ENCODE results near the gene ATP10A.

Gene ATP10A

DNA sequence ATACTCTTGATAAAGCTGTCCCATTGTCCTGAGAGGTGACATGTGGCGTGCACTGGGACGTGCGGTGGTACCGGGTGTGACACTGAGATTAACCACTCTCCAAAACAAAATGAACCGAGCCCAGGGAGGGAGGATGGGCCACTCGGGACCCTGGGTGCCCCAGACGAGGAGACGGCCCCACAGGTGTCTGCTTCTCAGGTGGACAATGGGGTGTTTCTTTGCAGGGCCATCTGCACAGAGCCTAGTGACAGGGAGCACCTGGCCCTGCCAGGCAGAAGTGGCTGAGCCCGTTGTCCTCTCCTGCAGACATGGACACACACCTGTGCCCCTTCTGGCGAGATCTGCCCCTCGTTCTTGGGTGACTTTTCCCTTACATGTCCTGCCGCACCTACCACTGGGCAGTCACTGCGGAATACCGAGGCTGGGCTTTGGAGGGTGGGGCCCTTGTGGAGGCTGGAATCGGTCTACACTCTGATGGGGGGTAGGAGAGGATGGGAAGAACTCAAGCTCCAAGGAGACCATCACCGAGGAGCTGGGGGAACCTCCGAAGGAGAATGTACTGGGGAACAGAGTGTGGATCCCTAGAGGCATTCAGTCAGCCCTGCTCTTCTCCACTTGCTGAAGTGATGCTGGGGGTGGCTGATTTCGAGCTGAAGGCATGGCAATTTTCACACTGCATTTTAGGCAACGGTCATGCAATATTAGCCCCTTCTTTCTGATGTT, 153.5 kb downstream of the ATP10A start:
- H3K4me3 ChIP-seq (ENCODE audit: low read length), result no peak overlapping the region
- TF ChIP-seq, protein P1, sequence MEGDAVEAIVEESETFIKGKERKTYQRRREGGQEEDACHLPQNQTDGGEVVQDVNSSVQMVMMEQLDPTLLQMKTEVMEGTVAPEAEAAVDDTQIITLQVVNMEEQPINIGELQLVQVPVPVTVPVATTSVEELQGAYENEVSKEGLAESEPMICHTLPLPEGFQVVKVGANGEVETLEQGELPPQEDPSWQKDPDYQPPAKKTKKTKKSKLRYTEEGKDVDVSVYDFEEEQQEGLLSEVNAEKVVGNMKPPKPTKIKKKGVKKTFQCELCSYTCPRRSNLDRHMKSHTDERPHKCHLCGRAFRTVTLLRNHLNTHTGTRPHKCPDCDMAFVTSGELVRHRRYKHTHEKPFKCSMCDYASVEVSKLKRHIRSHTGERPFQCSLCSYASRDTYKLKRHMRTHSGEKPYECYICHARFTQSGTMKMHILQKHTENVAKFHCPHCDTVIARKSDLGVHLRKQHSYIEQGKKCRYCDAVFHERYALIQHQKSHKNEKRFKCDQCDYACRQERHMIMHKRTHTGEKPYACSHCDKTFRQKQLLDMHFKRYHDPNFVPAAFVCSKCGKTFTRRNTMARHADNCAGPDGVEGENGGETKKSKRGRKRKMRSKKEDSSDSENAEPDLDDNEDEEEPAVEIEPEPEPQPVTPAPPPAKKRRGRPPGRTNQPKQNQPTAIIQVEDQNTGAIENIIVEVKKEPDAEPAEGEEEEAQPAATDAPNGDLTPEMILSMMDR (conservative IDR thresholded peaks at IDR 0.05; ENCODE audit: low read length), result no peak
- DNase-seq (ENCODE audit: low read depth), result no peak

DNA sequence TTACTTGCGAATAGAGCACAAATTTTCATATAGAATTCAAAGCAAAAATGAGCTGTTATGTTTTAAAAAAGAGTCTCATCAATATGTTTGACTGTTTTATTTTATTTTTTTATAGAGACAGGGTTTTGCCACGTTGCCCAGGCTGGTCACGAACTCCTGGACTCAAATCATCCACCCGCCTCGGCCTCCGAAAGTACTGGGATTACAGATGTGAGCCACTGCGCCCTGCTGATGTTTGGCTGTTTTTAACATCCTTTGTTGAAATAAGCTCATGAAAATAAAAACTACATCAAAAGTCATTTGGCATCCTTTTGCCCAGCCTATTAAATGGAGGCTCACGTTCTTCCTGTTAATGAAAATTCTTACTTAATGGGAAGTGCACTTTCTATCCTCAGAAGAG, 154.7 kb downstream of the ATP10A start:
- TF ChIP-seq, protein P1 (conservative IDR thresholded peaks at IDR 0.05; ENCODE audit: low read length), result no peak
- DNase-seq (ENCODE audit: low read depth), result no peak
- H3K4me3 ChIP-seq (ENCODE audit: low read length), result no peak overlapping the region

DNA sequence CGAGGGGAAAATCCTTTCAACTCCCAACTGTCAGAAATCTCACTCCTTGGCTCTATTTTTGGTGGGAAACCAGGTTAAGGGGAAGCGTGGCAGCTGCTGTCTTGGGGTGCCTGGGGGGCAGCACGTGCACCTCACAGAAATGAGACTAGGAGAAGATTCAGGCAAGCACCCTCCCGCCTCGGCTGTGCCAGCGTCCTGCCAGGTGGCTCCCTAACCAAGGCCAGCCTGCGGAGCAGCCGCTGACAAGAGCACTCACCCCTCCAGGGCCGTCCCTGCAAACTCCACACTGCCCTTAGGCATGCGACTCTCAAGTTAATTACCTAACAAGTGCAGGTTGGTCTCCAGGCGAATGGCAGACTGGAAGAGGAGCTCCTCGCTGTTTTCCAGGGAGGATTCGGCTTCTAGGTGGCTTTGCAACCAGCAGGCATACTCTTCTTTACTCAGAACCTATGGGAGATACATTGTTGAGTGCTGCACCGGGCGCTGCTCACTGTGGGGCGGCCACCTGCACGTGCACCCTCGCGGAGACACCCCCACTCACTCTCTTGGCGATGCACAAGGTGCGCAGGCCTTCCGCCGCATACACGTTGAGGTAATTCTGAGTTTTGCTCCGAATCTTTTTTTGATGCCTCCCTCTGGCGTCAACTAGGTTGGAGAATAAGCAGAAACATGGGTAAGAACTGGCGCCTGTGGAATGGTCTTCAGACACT, 155.3 kb downstream of the ATP10A start:
- H3K4me3 ChIP-seq (ENCODE audit: low read length), result no peak overlapping the region
- TF ChIP-seq, protein P1 (conservative IDR thresholded peaks at IDR 0.05; ENCODE audit: low read length), result no peak
- DNase-seq (ENCODE audit: low read depth), result no peak

DNA sequence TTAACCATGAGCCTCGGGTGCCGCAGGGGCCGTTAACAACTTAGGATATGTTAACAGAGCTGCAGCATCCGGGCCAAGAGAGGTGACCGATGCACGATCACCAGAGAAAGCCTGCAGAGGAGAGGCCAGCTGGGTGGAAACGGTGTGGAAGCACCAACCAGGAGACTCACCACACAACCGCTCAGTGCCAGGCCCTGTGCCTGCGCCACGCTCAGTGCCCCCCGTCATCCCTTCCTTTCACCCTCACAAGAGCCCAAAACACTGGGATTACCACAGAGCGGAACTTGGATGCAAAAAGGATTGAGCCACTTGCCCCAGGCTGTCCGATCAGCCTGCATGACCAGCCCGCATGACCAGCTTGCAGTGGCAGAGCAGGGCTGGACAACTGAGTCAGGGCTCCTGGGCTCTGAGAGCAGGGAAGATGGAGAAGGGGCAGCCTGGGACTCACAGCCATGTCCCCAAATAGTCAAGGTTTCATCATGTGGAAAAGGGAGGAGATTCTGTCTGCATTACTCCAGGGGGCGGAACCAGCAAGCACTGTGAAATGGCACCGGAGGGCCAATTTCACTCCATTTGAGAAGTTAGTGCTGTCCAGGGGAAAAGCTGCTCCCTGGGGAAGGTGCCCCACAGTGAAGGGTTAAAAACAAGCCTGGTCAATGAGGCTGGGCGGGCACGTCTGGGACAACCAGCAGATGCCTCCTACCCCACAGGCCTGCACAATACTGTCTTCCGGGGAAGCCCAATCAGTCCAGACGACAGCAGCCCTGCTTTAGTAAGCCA, 156.8 kb downstream of the ATP10A start:
- TF ChIP-seq, protein P1 (conservative IDR thresholded peaks at IDR 0.05; ENCODE audit: low read length), result no peak
- no peak overlapping the region for H3K4me3 ChIP-seq (ENCODE audit: low read length)
- DNase-seq (ENCODE audit: low read depth), result no peak

DNA sequence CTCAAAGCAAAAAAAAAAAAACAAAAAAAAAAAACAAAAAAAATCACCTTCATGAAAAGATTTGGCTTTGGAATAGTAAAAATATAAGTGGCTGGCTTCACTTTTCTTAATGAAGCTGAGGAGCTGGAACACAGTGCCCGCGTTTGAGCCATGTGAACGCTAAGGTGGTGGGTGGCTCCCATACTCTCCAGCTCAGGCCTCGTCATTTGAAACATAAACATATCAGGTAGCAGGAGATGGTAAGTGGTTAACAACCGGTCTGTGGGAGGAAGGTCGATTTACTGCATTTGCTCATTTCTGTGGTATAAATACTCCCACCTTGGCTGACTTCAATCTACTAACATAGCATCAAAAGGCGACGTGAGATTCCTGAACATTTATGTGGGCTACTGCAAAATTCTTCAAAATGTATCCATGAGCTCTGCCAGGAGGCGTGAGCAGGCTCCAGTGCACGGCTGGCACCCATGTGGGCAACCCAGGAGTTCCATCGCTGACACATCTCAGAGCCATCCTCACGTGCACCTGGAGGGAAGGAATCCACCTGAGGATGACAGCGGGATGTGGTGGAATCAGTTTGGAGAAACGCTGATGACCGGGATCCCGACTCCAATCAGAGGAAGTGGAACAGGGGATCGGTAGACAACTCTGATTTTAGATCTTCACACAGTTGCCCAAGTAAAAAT, 157.6 kb downstream of the ATP10A start:
- H3K4me3 ChIP-seq (ENCODE audit: low read length), result no peak overlapping the region
- TF ChIP-seq, protein P1 (conservative IDR thresholded peaks at IDR 0.05; ENCODE audit: low read length), result no peak
- no peak for DNase-seq (ENCODE audit: low read depth)

DNA sequence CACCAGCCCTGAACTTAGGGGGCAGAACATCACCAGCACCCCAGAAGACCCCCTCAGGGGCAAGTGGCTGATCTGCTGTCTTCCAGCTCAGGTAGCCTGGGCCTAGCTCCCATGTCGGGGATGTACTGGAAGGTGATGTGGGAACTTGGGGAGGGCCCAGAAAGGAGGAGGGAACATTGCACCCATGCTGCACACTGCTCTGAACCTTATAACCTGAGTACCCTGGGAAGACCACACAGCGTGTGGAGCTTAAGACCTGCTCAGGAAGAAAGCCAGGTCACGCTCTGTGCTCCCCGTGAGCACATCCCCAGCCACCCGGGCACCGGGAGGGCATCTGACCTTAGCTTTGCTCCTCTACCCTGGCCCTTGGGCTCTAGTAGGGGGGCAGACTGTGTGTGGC, 159.4 kb downstream of the ATP10A start:
- H3K4me3 ChIP-seq (ENCODE audit: low read length), result no peak overlapping the region
- TF ChIP-seq, protein P1 (conservative IDR thresholded peaks at IDR 0.05; ENCODE audit: low read length), result no peak
- DNase-seq (ENCODE audit: low read depth), result no peak

Measured in AG10803 (cell line).